Dedifferentiated amniotic fluid mesenchymal stem cell (primary cell): ENCODE measurements around the gene SERPINA1.
A peak's percentile ranks its signal among the peaks of the same experiment; 100 is the strongest.
"Not testable (repeated sequence)": the region's sequence is repeated elsewhere in the genome, so short reads cannot be mapped to it uniquely, and the experiment has no call there.

Source experiments
- DNase-seq: peaks from one replicate; pipeline ENCODE4 v3.0.0-alpha.2; 2016; ENCODE audit errors: extremely low spot score

SERPINA1 gene

DNA sequence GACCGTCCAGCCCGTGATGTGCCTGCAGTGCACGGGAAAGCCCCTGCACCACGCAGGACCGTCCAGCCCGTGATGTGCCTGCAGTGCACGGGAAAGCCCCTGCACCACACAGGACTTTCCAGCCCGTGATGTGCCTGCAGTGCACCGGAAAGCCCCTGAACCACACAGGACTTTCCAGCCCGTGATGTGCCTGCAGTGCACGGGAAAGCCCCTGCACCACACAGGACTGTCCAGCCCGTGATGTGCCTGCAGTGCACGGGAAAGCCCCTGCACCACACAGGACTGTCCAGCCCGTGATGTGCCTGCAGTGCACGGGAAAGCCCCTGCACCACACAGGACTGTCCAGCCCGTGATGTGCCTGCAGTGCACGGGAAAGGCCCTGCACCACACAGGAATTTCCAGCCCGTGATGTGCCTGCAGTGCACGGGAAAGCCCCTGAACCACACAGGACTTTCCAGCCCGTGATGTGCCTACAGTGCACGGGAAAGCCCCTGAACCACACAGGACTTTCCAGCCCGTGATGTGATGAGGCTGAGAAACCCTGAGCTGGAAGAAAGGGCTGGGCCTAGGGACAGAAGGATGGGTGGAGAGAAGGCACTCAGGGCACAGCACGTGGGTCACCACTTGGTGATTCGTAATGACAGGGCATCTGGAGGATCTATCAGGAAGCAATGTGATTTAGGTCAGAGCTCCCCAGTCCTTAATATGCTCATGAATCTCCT, 42.2 kb downstream of the SERPINA1 start:
- not testable (repeated sequence) for DNase-seq

DNA sequence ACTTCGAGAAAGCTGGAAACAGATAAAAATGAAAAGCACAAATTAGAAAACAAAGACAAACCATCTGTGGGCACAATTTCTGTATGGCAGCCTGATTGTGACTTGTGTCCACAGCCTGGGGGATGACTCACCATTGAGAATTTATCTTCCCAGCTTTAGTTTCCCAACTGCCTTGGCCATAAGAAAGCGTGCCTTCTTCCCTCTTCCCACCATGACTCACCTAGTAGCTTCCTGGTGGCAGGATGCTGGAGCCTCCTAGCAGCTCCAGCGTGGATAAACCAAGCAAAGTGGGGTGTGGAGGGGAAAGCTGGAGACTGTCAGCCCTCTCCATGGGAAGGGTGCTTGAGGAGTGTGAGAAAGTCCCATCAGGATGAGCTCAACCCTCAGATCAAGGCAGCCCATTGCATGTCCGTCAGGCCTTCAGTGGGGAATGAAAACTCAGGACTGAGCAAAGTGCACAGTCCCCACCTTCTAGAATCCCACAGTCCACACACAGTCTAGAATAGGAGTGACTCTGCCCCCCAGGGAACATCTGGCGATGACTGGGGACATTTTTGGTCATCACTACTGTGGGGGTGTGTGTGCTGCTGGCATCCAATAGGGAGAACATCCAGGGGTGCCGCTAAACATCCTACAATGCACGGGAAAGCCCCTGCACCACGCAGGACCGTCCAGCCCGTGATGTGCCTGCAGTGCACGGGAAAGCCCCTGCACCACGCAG, 42.9 kb downstream of the SERPINA1 start:
- peak; percentile 80 for DNase-seq

DNA sequence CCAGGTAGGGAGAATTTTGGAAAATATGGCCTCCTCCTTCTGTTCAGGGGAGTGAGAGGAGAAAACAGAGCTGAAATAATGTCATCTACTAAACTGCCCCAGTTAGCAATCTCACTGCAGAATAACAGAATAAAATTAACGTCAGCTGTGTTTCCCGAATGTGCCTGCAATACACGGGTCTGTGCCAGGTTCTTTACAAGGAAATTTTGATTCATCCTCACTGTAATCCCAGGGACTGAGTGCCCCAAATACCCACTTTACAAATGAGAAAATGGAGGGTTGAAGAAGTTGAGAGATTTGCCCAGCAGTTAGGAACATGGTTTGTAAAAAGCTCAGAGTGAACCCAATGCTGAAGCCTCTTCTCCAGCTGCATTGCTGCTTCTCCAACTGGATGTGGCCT, 44.0 kb downstream of the SERPINA1 start:
- no peak for DNase-seq

DNA sequence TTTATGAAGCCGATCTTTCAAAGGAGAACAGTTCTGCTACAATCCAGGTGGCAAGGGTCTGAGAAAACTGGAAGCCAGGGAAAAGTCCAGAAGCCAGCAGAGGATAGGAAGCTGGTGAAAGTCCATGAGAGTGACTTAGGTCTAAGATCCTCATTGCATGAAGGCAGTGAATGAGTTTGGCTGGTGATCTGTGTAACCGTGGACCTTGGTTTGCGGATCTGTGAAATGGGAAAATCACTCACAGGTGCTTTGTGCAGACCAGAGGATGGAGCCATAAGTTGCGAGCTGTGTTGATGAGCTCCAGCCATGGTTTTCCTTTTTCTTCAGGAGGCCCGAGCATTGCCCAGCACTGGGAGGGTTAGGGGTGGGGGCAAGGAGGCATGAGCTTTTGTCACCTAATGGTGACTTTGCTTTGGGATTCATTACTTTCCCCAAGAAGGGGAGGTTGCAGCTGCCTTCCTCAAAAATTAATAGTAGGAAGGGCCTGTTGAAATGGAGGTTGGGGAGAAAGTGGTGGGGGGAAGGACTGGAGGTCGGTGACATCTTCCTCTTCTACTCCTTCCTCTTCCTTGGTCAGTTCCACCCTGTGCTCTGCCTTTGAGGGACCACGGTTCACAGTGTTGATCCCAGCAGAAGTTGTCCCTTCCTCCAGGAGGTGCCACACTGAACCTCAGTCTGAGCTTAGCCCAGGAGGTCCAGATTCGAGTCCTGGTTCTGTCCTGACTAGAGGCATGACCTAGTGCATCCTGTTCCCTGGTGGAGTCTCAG, 45.0 kb downstream of the SERPINA1 start:
- no peak for DNase-seq

- peak; percentile 99 for DNase-seq
Measured at GRCh38 chr14:94342334-94342934, 46.0 kb downstream of the SERPINA1 start.

GRCh38 chr14:94341656-94342333, 46.6 kb downstream of the SERPINA1 start:
- DNase-seq: peak; percentile 16

DNA sequence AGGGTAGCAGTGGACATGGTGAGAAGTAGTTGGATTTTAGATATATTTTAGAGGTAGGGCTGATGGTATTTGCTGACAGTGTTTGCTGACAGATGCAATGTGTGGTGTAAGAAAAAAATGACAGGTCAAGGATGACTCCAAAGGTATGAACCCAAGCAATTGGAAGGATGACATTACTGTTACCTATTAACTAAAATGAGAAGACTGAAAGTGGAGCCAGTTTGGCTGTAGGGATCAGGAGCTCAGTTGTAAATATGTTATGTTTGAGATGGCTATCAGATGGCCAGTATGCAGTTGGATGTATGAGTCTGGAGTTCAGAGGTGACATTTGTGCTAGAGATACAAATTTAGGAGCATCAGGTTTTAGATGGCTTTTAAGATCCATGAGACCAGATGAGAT, 47.9 kb downstream of the SERPINA1 start:
- DNase-seq: no peak

- DNase-seq: no peak
Measured at GRCh38 chr14:94338023-94338422, 50.4 kb downstream of the SERPINA1 start.

DNA sequence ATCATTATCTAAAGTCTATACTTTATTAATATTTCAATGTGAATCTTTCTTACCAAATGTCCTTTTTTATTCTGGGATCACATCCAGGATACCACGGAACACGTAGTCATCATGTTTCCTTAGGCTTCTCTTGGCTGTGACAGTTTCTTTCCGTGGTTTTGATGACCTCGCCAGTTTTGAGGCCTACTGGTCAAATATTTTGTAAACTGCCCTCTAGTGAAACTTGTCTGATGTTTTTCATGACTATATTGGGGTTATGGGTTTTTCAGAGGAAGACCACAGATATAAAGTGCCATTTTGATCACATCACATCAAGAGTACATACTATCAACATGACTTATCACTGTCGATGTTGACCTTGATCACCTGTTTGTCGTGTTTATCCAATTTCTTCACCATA, 51.1 kb downstream of the SERPINA1 start:
- DNase-seq: no peak

DNA sequence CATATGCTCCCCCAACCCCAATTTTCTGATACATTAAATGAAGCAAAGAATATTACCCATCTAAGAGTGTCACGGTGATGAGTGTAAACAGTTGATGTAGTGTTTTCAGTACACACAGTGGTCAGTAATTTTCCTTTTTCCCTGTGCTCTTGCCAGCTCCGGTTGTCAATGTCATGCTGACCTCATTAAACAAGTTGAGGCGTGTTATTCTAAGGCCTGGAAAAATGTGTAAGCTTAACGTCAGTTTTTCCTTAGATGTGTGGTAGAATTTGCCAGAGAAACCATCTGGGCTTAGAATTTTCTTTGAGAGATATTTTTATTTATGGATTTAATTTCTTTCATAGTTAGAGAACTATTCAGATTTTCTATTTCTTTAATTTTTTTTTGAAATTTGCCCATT, 53.5 kb downstream of the SERPINA1 start:
- no peak for DNase-seq

DNA sequence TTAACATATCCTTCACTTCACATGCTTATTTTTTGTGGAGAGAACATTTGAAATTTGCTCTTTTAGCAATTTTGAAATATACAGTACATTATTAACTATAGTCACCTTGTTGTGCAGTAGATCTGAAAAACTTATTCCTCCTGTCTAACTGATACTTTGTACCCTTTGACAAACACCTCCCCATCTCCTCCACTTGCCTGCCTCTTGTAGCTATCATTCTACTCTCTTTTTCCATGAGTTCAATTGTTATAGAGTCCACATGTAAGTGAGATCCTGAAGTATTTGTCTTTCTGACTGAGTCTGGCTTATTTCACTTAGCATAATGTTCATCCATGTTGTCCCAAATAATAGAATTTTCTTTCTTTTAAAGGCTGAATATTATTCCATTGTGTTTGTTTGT, 55.8 kb downstream of the SERPINA1 start:
- DNase-seq: no peak

GRCh38 chr14:94332063-94332583, 56.3 kb downstream of the SERPINA1 start:
- DNase-seq: no peak

DNA sequence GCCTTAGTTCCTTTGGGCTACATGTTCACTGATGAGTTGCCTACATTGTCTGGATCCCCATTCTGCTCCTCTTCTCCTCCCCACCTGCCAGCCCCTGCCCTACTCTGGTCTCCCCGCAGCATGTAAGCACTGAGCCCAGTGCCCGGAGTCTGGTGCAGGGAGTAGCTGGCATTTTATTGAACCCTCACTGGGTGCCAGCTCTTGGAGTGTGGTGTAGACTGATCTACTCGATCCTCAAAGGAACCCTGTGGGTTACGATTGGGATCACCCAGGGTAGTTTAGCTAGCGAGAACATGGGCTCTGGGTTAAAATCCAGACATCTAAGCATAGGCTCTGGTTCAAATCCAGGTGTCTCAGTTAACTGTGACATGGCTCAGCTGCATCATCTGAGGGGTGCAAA, 56.9 kb downstream of the SERPINA1 start:
- no peak for DNase-seq

- DNase-seq: no peak
Measured at GRCh38 chr14:94330857-94331256, 57.5 kb downstream of the SERPINA1 start.

GRCh38 chr14:94330432-94330831, 58.0 kb downstream of the SERPINA1 start:
- DNase-seq: no peak

DNA sequence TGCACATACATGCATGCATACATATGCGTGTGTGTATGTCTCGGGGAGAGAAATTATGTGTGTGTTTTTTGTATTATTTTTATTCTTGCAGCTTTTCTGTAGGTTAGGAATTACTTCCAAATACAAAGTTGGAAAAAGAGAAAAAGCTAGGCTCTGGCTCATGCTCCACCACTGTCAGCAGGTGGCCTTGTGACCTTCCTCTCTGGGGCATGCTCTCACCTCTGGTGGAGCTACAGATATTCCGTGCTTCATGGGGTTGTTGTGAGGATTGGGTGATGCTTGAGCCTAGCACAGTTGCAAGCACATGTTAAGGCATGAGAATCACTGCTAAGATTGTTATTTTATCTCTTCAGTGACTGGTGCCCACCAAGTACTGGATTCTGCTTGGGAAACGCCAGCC, 58.5 kb downstream of the SERPINA1 start:
- DNase-seq: no peak

DNA sequence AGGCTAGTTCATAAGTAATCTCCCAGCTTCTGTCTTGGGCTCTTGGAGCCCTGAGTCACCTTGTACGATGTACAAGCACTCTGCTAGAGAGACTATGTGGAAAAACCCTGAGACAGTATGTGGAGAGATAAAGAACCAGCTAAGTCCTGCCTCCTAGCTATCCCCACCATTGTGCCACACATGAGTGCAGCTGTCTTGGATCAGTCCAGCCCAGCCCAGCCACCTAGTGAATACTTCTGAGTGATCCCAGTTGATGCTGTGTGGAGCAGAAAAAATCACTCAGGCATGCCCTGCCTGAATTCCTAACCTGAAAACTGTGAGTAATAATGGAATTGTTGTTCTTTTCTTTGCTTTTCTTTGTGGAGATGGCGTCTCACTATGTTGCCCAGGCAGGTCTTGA, 60.2 kb downstream of the SERPINA1 start:
- no peak for DNase-seq
